Measurements from ENCODE around the gene MCC.

MCC gene

GRCh38 chr5:113199122-113199905 lies 288.9 kb downstream of the MCC start:
- DNase-seq (ENCODE audit: low read depth): no peak

GRCh38 chr5:113197456-113198200 lies 290.6 kb downstream of the MCC start:
- no peak for DNase-seq (ENCODE audit: low read depth)

DNA sequence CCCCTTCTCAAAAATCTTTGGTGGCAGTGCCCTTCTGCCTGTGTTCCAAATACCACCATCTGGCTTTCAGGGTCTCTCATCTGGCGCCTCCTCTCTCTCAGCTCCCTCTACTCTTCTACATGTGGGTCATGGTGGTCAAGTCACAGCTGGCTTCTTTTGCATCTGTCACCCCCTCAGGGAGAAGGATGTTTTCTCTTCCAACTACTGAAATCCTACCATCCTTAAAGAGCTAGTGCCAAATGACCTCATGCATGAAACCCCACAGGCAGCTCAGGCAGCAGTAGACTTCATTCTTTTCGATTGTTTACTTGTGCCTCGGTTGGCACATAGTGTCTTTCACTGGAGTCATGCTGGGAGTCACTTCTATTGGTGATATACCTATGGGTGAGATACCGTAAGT lies 292.5 kb downstream of the MCC start:
- no peak for DNase-seq (ENCODE audit: low read depth)

DNA sequence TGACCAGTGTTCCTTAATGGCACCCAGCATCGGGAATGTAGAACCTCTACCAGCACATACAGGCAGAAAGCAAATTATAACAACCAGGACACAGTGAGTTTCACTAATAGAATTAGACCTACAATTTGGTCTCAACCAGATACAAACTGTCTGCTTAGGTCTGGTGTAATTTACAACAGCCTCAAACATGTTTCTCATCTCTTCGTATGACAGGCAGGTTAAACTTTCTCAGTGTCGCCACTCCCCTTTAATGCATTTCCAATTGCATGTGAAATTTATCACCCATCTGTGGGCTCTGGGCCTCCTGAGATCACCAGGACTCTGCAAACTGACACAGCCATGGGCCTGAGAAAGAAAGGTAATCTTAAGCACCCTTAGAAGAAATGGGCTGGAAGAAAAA lies 293.0 kb downstream of the MCC start:
- DNase-seq (ENCODE audit: low read depth): no peak

- DNase-seq (ENCODE audit: low read depth): no peak
These were observed 293.7 kb downstream of the MCC start for GRCh38 chr5:113194591-113194990.

DNA sequence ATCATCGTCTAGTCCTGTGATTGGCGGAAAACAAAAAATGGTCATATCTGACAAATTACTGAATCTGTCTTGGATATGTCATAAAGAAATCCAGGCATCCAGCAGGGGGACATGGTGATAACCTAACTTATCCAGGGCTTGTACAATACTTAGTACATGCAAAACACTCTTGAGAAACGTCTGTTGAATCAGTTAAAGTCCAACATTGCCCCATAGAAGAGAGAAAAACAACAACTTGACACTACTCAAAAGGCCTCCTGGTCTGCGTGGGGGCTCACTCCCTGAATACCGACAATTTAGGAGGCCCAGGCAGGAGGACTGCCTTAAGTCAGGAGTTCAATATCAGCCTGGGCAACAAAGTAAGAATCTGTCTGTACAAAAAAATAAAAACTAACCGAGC lies 294.1 kb downstream of the MCC start:
- no peak for DNase-seq (ENCODE audit: low read depth)

DNA sequence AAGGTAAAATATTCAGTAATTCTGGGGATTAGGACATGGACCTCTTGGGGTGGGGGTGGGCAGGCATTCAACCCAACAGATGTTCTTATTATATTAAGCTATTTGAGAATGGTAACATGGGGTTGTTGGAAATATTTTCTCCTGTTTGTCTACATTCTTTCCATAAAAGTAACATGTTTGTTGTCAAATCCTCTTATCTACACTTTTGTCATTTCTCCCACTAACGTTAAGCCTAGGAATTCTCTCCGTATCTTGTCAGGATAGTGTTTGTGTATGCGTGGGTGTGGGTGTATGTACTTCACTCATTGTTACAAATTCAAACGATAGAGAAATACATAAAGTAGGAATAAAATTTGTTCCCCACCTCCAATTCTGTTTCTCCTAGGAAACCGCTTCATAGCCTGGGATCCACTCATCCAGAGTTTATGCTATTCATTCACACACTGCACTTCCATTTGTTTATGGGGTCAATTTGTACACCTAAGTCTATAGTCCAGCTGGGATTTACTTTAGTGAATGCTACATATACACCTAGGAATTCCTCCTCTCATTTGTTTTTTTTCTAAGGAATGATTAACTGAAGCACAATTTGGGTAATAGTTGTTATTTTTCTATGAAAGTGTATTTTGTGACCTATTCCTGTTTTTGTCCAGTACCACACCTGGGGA lies 294.8 kb downstream of the MCC start:
- DNase-seq (ENCODE audit: low read depth): no peak

GRCh38 chr5:113192541-113192940 lies 295.7 kb downstream of the MCC start:
- no peak for DNase-seq (ENCODE audit: low read depth)

GRCh38 chr5:113190347-113190746 lies 297.9 kb downstream of the MCC start:
- no peak for DNase-seq (ENCODE audit: low read depth)

DNA sequence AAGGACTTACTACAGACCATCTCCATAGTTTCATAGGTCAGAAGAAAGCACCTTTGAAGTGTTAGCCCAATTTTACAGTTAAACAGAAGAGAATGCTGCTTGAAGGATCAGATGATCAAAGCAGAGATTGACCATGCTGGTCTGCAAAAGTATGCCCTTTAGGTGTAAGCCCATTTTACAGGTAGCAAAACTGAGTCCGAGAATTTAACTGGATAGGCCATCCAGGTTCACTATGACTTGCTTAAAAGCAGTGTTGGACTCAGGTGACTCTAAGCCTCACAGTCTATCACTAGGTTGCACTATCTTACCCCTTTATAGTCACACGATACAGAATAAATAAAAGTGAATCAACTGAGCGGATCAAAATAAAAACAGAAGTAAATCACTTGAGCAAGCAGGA lies 299.0 kb downstream of the MCC start:
- DNase-seq (ENCODE audit: low read depth): no peak

GRCh38 chr5:113188436-113188835 lies 299.8 kb downstream of the MCC start:
- no peak for DNase-seq (ENCODE audit: low read depth)

DNA sequence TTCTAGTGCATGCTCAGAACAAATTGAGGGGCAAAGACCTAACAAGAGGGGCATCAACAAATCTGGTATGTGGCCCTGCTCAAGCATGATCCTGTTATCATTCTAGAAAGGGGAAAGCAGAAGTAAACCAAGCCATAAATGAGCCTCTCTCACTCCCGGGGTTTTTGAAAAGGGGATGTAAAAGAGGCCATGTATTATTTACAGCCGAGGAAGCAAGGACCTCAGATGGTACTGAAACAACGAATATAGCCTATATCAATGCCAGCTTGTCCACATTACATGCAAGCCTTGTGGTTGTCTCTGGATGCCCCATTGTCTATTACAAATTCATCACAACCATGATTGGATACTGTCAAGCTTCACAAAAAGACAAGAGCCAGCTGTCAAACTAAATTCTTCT lies 300.3 kb downstream of the MCC start:
- no peak for DNase-seq (ENCODE audit: low read depth)

GRCh38 chr5:113186061-113186460 lies 302.2 kb downstream of the MCC start:
- DNase-seq (ENCODE audit: low read depth): no peak

GRCh38 chr5:113183694-113184093 lies 304.6 kb downstream of the MCC start:
- no peak for DNase-seq (ENCODE audit: low read depth)

- no peak for DNase-seq (ENCODE audit: low read depth)
These were observed 305.5 kb downstream of the MCC start for GRCh38 chr5:113182658-113183344.

DNA sequence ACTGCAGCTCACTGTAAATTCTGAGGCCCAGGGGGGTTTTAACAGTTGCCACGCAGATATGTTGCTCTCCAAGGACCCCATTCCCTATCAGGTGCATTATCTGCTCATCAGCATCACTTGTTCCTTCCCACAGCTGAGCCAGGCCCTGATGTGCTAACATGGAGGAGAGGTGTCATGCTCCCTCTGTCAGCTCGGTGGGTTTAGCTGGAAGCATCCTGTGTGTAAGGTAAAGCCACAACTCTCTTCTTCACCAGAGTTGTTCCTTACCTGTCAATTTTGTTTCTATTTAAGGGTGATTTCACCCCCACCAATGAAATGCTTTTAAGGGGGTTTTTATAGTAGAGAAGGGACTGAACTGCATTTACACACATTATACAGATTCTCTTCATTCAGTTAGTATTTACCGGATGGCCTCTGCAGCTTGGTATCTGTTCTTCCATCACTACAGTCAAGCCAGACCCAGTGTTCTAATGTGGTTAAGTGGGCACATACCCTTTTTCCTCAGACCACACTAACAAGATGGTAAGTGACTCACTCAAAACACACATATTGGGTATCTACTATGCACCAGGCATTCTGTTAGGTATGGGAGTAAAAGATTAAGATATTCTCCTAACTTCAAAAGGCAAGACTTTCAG lies 306.3 kb downstream of the MCC start:
- no peak for DNase-seq (ENCODE audit: low read depth)

GRCh38 chr5:113181409-113181808 lies 306.8 kb downstream of the MCC start:
- DNase-seq (ENCODE audit: low read depth): no peak

- no peak for DNase-seq (ENCODE audit: low read depth)
These were observed 309.1 kb downstream of the MCC start for GRCh38 chr5:113179156-113179555.

DNA sequence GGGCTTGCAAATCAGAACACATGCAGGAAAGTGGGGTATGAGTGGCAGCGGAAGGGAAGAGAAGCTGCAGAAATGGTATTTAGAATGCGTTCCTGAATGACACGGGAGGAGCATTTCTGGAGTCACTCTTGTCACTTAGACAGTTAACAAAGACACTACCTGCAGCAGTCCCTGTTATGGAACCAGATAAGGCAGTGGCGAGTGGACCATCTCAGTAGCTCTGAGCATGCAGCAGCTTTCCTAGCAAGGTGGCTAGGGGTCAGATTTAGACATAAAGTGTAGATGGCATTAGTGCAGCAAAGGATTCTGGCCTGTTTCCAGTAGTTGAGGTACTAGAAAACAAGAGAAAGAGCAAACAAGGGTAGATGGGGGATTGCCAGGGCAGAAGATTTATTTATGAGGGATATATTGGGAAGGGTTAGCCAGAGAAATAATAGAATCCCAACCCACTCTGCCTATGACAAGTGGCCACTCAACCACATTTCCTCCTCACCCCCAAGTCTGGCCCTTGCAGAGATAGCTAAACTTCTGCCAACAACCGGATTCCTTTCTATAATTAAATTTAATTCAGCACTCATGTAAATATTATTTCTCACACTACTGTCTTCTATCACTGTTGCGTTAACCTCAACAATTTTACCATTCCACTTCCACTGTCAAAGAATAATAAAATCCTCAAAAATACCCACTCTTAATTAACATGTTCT lies 310.0 kb downstream of the MCC start:
- no peak for DNase-seq (ENCODE audit: low read depth)

GRCh38 chr5:113177225-113177624 lies 311.0 kb downstream of the MCC start:
- no peak for DNase-seq (ENCODE audit: low read depth)

GRCh38 chr5:113176734-113177133 lies 311.5 kb downstream of the MCC start:
- no peak for DNase-seq (ENCODE audit: low read depth)

All from T-helper 22 cell (primary cell).